ENCODE results near the gene PKP4.
"Not testable (repeated sequence)": the region's sequence is repeated elsewhere in the genome, so short reads cannot be mapped to it uniquely, and the experiment has no call there.

GRCh38 chr2:158695744-158696143 is 239.0 kb downstream of the PKP4 start:
- TF ChIP-seq CTCF (IDR thresholded peaks at IDR 0.05; ENCODE audit: borderline replicate concordance, extremely low read depth, low read length, poor library complexity, severe bottlenecking); EZH2 (IDR thresholded peaks at IDR 0.05; ENCODE audit: borderline replicate concordance, low read depth, low read length, severe bottlenecking): not testable (repeated sequence)
